RWPE2 (cell line): Measurements from ENCODE around the gene ALDH16A1.

ENCODE experiments used
- ATAC-seq: fragments of 200-7000 bp; cut with Tn5 transposase; 3 replicates; pipeline ENCODE4 v1.9.1; 2021; ENCODE audit warnings: low read depth
- DNase-seq: peaks from one replicate; pipeline ENCODE4 v3.0.0-alpha.2; 2020; ENCODE audit warnings: low spot score
- H3K27ac ChIP-seq: fragments of 450-650 bp; 2 replicates; pipeline ENCODE4 v1.5.1; 2017; ENCODE audit warnings: mild to moderate bottlenecking; ENCODE audit not compliant: poor library complexity, severe bottlenecking
- H3K27me3 ChIP-seq: fragments of 250-450 bp; sonication (Bioruptor Pico); 2 replicates; pipeline ENCODE4 v1.5.1; 2021; ENCODE audit warnings: mild to moderate bottlenecking, moderate library complexity; ENCODE audit not compliant: insufficient read depth, poor library complexity, severe bottlenecking
- H3K36me3 ChIP-seq: fragments of 250-450 bp; sonication (Bioruptor Pico); 2 replicates; pipeline ENCODE4 v1.5.1; 2020; ENCODE audit warnings: low read depth, mild to moderate bottlenecking, moderate library complexity
- H3K4me1 ChIP-seq: fragments of 250-450 bp; sonication (Bioruptor Pico); 2 replicates; pipeline ENCODE4 v1.5.1; 2021; ENCODE audit warnings: mild to moderate bottlenecking, moderate library complexity; ENCODE audit not compliant: insufficient read depth, poor library complexity, severe bottlenecking
- H3K4me3 ChIP-seq: fragments of 250-450 bp; sonication (Bioruptor Pico); 2 replicates; pipeline ENCODE4 v1.5.1; 2021; ENCODE audit warnings: mild to moderate bottlenecking, moderate library complexity; ENCODE audit not compliant: severe bottlenecking
- H3K9me3 ChIP-seq: fragments of 250-450 bp; sonication (Bioruptor Pico); 2 replicates; pipeline ENCODE4 v1.5.1; 2021; ENCODE audit warnings: mild to moderate bottlenecking, moderate library complexity; ENCODE audit not compliant: severe bottlenecking
- CTCF ChIP-seq: fragments of 450-650 bp; IDR thresholded peaks from one replicate; pipeline ENCODE4 v1.5.1; 2017; ENCODE audit warnings: mild to moderate bottlenecking, moderate library complexity; ENCODE audit not compliant: poor library complexity, severe bottlenecking

ALDH16A1 gene

DNA sequence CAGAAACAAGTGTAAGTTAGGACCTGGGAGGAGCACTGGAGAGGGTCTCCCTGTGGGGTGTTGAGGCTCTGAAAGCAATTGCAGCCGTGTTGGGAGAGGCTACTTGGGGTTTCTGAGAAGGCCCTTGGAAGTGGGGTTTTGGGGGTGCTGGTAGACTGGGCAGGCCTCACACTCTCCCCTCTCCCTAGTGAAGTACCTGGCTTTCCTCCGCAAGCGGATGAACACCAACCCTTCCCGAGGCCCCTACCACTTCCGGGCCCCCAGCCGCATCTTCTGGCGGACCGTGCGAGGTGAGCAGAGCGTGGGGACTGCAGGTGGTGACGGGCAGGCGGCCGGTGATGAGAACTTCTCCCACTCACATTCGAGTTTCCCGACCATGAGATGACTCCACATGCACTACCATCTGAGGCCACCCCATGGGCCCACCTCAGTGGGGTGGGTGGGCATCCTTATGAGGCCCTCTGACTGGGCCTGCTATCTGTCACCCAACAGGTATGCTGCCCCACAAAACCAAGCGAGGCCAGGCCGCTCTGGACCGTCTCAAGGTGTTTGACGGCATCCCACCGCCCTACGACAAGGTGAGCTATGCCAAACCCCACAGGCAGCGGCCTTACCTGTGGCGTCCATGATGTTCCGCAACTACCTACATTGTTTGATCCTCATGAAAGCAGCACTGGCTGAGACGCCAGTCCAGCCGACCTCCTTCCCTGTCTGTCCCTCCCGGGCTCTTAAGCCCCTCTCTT lies 37.4 kb downstream of the ALDH16A1 start:
- Histone ChIP-seq H3K27me3 (no peaks in the 10 kb centered on the region), H3K36me3 (peaks cover 59% of the 10 kb centered on the region), H3K9me3 (no peaks in the 10 kb centered on the region), H3K4me3 (no peak overlapping the region), H3K4me1 (no peaks in the 10 kb centered on the region), H3K27ac (peak overlapping the region; percentile 89)
- TF ChIP-seq CTCF = no peak
- ATAC-seq (no peak), DNase-seq (no peak)

DNA sequence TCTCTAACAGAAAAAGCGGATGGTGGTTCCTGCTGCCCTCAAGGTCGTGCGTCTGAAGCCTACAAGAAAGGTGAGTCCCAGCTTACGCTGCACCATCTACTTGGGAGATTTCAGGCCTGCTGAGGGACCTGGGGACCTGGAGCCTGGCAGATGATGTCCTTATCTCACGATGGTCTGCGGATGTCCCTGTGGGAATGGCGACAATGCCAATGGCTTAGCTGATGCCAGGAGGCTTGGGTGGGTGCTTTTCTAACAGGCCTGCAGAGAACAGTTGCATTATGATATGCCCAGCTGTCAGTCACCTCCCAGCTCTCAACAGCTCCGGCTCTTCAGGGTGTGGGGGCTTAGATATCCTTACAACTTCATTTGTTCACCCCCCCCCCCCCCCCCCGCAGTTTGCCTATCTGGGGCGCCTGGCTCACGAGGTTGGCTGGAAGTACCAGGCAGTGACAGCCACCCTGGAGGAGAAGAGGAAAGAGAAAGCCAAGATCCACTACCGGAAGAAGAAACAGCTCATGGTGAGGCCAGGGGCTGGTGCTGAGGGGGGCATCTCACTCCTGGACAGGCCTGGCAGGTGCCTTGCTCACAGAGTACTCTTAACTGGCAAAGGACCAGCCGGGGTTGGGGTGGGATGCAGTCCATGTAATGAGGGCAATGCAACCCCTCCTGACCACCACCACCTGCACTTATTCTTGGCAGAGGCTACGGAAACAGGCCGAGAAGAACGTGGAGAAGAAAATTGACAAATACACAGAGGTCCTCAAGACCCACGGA lies 38.2 kb downstream of the ALDH16A1 start:
- Histone ChIP-seq H3K36me3 (peaks cover 59% of the 10 kb centered on the region), H3K27ac (peak overlapping the region; percentile 89), H3K4me3 (no peak overlapping the region), H3K9me3 (no peaks in the 10 kb centered on the region), H3K27me3 (no peaks in the 10 kb centered on the region), H3K4me1 (no peaks in the 10 kb centered on the region)
- no peak for TF ChIP-seq CTCF
- ATAC-seq = no peak
- DNase-seq = no peak

GRCh38 chr19:49491804-49492572 lies 39.0 kb downstream of the ALDH16A1 start:
- H3K27ac ChIP-seq = peak overlapping the region; percentile 89
- no peak for TF ChIP-seq CTCF
- no peak; the same call in 2 of the 3 replicates for ATAC-seq

DNA sequence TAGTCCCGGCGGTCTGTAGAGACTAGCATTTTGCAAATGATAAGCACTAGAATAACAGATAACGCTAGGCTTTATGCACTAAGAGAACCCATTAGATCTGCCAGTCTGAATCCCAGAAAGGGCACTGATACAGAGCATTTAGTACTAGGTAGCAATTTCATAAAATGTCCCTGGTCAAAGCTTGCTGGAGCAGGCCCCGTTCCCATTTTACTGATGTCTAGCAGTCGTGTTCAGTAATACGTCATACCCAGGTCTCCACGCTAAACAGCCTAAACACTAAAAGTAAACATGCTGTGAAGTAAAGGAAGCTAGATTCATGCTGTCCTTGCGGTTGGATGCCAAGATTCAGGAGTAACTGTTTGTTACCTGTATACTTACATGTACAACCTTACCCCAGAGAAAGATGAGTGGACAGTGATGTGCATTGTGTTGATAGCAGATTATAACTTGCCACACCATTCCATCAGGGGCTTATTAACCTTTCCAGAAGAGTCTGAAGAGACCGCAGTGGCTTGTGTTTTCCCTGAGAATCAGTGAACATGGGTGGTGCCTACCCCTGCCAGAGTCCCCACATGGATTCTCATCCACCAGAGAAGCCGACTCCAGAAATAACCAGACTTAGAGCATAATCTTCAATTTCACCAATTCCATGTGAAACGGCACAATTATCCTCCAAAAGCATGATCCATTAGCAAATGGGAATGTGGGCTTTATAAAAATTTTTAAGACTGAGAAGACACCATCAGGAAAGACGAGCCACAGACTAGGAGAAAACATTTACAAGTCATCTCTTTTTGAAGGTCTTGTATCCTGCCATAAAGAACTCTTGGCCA lies 39.8 kb downstream of the ALDH16A1 start:
- TF ChIP-seq CTCF = no peak
- Histone ChIP-seq H3K4me3 (no peak overlapping the region), H3K4me1 (no peaks in the 10 kb centered on the region), H3K27me3 (no peaks in the 10 kb centered on the region), H3K9me3 (no peaks in the 10 kb centered on the region), H3K36me3 (peaks cover 71% of the 10 kb centered on the region), H3K27ac (peak overlapping the region; percentile 89)
- DNase-seq (no peak), ATAC-seq (peak; percentile 17)

More at GRCh38 chr19:49491804-49492572, 39.0 kb downstream of the ALDH16A1 start:
- Histone ChIP-seq H3K27me3 (no peaks in the 10 kb centered on the region), H3K4me1 (no peaks in the 10 kb centered on the region), H3K9me3 (no peaks in the 10 kb centered on the region), H3K4me3 (no peak overlapping the region), H3K36me3 (peaks cover 65% of the 10 kb centered on the region)
- no peak for DNase-seq
